Kidney epithelial cell (primary cell): Measurements from ENCODE around the gene ANKS1B. TPM values are rescaled to one million over a fixed set of nuclear protein-coding genes. Genes with fewer than 3 reads are reported as not detected.
A peak's percentile ranks its signal among the peaks of the same experiment; 100 is the strongest.
"Not testable (repeated sequence)": the region's sequence is repeated elsewhere in the genome, so short reads cannot be mapped to it uniquely, and the experiment has no call there.

Experiments used
- DNase-seq: peaks from one replicate; pipeline ENCODE4 v3.0.0-alpha.2; 2010; ENCODE audit warnings: low read depth
- H3K27me3 ChIP-seq: 2 replicates; pipeline ENCODE4 v1.6.0; 2011; ENCODE audit warnings: low read length; ENCODE audit not compliant: control insufficient read depth, insufficient read depth
- H3K36me3 ChIP-seq: 2 replicates; pipeline ENCODE4 v1.5.1; 2011; ENCODE audit warnings: low read length; ENCODE audit not compliant: control insufficient read depth, insufficient read depth
- H3K4me3 ChIP-seq: 2 replicates; pipeline ENCODE4 v1.5.1; 2011; ENCODE audit warnings: low read depth, mild to moderate bottlenecking, control low read depth, low read length
- total RNA-seq: library from RNA; depleted of rRNA; stranded (reverse); fragments of >200 nt; gene quantifications from 2 replicates; pipeline ENCODE4 v1.2.3, GENCODE V29; 2015
- TF ChIP-seq, protein P1 (sequence below): IDR thresholded peaks from 2 replicates; pipeline ENCODE4 v1.5.1; 2011; ENCODE audit warnings: mild to moderate bottlenecking, moderate library complexity, low read length, control low read depth, inconsistent platforms; ENCODE audit not compliant: insufficient read depth, poor library complexity, severe bottlenecking

The ANKS1B gene
- total RNA-seq, 1 donor from 2014 or later = 0.13 TPM

- TF ChIP-seq, protein P1, sequence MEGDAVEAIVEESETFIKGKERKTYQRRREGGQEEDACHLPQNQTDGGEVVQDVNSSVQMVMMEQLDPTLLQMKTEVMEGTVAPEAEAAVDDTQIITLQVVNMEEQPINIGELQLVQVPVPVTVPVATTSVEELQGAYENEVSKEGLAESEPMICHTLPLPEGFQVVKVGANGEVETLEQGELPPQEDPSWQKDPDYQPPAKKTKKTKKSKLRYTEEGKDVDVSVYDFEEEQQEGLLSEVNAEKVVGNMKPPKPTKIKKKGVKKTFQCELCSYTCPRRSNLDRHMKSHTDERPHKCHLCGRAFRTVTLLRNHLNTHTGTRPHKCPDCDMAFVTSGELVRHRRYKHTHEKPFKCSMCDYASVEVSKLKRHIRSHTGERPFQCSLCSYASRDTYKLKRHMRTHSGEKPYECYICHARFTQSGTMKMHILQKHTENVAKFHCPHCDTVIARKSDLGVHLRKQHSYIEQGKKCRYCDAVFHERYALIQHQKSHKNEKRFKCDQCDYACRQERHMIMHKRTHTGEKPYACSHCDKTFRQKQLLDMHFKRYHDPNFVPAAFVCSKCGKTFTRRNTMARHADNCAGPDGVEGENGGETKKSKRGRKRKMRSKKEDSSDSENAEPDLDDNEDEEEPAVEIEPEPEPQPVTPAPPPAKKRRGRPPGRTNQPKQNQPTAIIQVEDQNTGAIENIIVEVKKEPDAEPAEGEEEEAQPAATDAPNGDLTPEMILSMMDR = no peak
- no peak for DNase-seq
These were observed 35.6 kb upstream of the ANKS1B start for GRCh38 chr12:100020370-100020769.

DNA sequence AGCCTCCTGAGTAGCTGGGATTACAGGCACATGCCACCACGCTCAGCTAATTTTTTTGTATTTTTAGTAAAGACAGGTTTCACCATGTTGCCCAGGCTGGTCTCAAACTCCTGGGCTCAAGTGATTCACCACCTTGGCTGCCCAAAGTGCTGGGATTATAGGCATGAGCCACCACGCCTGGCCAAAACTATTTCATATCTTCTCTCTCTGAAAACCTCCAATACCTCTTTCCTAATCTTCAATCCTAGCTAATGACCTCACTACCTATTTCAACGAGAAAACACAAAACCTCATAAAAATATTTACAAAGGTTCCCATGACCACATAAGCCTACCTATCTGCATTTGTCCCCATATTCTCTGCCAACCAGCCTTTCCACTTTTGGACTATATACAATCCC lies 32.3 kb upstream of the ANKS1B start:
- TF ChIP-seq, protein P1 = no peak
- DNase-seq = no peak
- no peaks in the 10 kb centered on the region for H3K36me3 ChIP-seq
- no peak overlapping the region for H3K4me3 ChIP-seq
- no peaks in the 10 kb centered on the region for H3K27me3 ChIP-seq

More at GRCh38 chr12:100020370-100020769, 35.6 kb upstream of the ANKS1B start:
- no peaks in the 10 kb centered on the region for H3K36me3 ChIP-seq
- H3K27me3 ChIP-seq = no peaks in the 10 kb centered on the region
- H3K4me3 ChIP-seq = no peak overlapping the region

- H3K27me3 ChIP-seq, DNase-seq, H3K36me3 ChIP-seq, H3K4me3 ChIP-seq: not testable (repeated sequence)
These were observed 31.6 kb upstream of the ANKS1B start for GRCh38 chr12:100016304-100016703.

- not testable (repeated sequence) for H3K4me3 ChIP-seq, H3K27me3 ChIP-seq, H3K36me3 ChIP-seq, DNase-seq
These were observed 21.1 kb upstream of the ANKS1B start for GRCh38 chr12:100005846-100006245.

DNA sequence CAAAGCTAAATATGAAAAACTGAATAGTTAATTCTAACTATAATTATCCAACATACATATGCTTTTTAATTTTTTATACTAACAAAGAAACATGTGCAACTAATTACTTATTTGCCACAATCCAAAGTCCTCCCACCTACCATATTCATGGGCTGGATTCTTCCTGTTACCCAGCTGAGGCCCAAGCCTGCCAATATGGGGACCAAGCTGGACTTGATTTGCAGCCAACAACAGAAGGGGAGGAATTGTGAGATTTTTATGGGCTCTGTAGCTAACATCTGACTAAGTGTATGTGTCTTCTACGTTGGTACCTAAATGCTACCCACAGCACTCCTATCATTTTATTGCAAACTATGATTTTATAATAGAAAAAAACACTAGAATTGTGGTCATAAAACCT lies 13.1 kb upstream of the ANKS1B start:
- H3K27me3 ChIP-seq = no peaks in the 10 kb centered on the region
- TF ChIP-seq, protein P1 = no peak
- no peak overlapping the region for H3K4me3 ChIP-seq
- no peaks in the 10 kb centered on the region for H3K36me3 ChIP-seq
- no peak for DNase-seq

DNA sequence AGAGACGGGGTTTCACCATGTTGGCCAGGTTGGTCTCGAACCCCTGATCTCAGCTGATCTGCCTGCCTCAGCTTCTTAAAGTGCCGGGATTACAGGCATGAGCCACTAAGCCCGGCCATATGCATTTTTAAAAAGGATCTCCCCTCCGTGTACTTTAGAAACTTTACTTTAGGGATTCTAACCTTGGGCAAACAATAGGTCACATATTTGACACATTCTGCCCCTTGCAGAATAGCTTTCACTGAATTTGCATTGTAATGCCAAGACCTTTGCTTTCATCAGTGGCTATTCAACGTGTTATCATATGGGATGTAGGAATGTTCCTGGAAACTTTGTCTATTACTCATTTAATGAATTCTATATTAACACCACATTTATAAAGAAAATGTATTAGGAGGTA lies 11.4 kb upstream of the ANKS1B start:
- no peaks in the 10 kb centered on the region for H3K36me3 ChIP-seq
- TF ChIP-seq, protein P1 = no peak
- no peak for DNase-seq
- no peaks in the 10 kb centered on the region for H3K27me3 ChIP-seq
- H3K4me3 ChIP-seq = no peak overlapping the region

- H3K27me3 ChIP-seq = peaks cover 6% of the 10 kb centered on the region
- TF ChIP-seq, protein P1 = no peak
- H3K36me3 ChIP-seq = no peaks in the 10 kb centered on the region
- H3K4me3 ChIP-seq = peak overlapping the region; percentile 51
- DNase-seq = no peak
These were observed 895 bp upstream of the ANKS1B start for GRCh38 chr12:99985631-99986030.
